Activated T-helper 1 cell treated with anti-CD3 and anti-CD28 coated beads, Interleukin-12 subunit alpha, Interleukin-12 subunit beta, Interleukin-2, Interleukin-4 antibody, amounts not matched to agents 30 ng/mL and 10 ng/mL and 1 ng/mL, durations not matched to agents 14 hours and 24 hours and 36 hours (primary cell): ENCODE measurements around the gene SMG7. TPM values are rescaled to one million over a fixed set of nuclear protein-coding genes. Genes with fewer than 3 reads are reported as not detected.

Experiments used
- DNase-seq: peaks from one replicate; pipeline ENCODE4 v3.0.0; 2021; ENCODE audit warnings: low spot score
- H3K27ac Mint-ChIP-seq: one replicate; pipeline ENCODE4 v1.8.0; 2021; ENCODE audit warnings: mild to moderate bottlenecking, mixed read lengths
- H3K27me3 Mint-ChIP-seq: one replicate; pipeline ENCODE4 v1.8.0; 2022; ENCODE audit warnings: mild to moderate bottlenecking, moderate library complexity, mixed read lengths; ENCODE audit not compliant: insufficient read depth
- H3K36me3 Mint-ChIP-seq: one replicate; pipeline ENCODE4 v1.8.0; 2021; ENCODE audit warnings: low read depth, mixed read lengths
- H3K4me1 Mint-ChIP-seq: one replicate; pipeline ENCODE4 v1.8.0; 2021; ENCODE audit warnings: low read depth, mixed read lengths
- H3K4me3 Mint-ChIP-seq: one replicate; pipeline ENCODE4 v1.8.0; 2021; ENCODE audit warnings: mild to moderate bottlenecking, moderate library complexity, mixed read lengths
- H3K9me3 Mint-ChIP-seq: one replicate; pipeline ENCODE4 v1.8.0; 2021; ENCODE audit warnings: mixed read lengths
- intact Hi-C: fragments of 100-400 bp; cut with micrococcal nuclease; formaldehyde crosslinking; loops from one replicate; pipeline ENCODE4 v1.15.1; 2024
- total RNA-seq: library from RNA; stranded (reverse); gene quantifications from 2 replicates; pipeline ENCODE4 v1.2.3, GENCODE V29; 2022

The SMG7 gene
- total RNA-seq, 1 donor from 2014 or later = 86.1 TPM

DNA sequence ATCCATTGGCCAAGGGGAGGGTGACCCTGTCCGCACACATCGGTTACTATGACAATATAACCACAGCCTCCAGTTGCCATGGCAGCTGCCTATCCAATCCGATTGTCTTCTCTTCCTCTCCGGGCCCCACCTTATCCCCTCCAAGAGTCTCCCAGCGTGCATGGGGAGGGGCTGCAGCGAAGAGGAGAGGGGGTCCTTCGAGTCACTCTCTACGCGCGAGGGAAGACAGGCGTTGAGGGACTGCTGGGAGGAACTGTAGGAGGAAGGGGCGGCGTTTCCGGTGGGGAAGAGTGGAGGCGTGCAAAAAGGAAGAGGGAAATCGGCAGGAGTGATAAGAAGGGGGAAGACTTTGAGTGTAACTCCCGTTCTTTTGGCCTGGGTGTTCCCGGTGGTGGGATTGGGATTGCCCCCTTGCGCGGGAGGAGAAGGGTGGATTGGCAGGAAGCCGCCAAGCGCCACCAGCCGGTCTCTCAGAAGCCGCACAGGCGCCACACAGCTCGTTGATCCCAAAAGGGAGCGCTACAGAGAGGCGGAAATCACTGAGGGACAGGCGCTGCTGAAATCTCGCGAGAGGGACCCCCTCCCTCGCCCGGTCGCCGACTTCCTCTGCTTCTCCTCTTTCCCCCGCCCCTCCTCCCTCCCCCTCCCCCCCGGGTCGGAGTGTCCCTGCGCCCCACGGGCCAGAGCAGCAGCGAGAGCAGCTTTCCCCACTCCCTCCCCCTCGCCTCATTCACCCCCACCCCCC lies 384 bp upstream of the SMG7 start:
- H3K4me3 Mint-ChIP-seq = peak overlapping the region; percentile 90
- H3K4me1 Mint-ChIP-seq = peaks cover 28% of the 10 kb centered on the region
- intact Hi-C loops = loop anchor here (1.0 to 10.0 kb wide), 11 partner anchors 151 to 1685 kb away; partner anchors contain the start of genes C1orf21, DHX9, EDEM3 and RGS16
- DNase-seq = peak; percentile 91
- H3K36me3 Mint-ChIP-seq = peaks cover 11% of the 10 kb centered on the region
- peaks cover 2% of the 10 kb centered on the region for H3K27me3 Mint-ChIP-seq
- H3K27ac Mint-ChIP-seq = peak overlapping the region; percentile 99
- no peaks in the 10 kb centered on the region for H3K9me3 Mint-ChIP-seq

DNA sequence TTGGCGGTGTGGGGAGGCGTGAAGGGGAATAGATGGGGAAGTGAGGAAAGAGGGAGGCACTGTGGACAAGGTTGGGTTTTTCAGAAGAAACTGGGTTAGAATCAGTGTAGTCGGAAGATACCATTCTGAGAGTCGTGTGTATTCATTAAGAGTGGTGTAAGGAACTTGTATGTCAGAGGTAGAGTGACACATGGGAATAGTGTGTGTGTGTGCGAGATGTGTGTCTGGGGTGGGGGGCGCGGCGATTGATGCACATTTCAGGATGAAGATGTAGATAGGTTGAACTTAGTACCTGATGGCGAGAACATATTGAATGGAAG lies 878 bp downstream of the SMG7 start:
- H3K27me3 Mint-ChIP-seq = peaks cover 2% of the 10 kb centered on the region
- peaks cover 11% of the 10 kb centered on the region for H3K36me3 Mint-ChIP-seq
- peaks cover 34% of the 10 kb centered on the region for H3K4me1 Mint-ChIP-seq
- peak overlapping the region; percentile 99 for H3K27ac Mint-ChIP-seq
- peak overlapping the region; percentile 90 for H3K4me3 Mint-ChIP-seq
- H3K9me3 Mint-ChIP-seq = no peaks in the 10 kb centered on the region
- no peak for DNase-seq
- intact Hi-C loops = loop anchor here (5.0 to 10.0 kb wide), 5 partner anchors 442 to 914 kb away; partner anchors contain the start of genes C1orf21, RGS16 and TSEN15

DNA sequence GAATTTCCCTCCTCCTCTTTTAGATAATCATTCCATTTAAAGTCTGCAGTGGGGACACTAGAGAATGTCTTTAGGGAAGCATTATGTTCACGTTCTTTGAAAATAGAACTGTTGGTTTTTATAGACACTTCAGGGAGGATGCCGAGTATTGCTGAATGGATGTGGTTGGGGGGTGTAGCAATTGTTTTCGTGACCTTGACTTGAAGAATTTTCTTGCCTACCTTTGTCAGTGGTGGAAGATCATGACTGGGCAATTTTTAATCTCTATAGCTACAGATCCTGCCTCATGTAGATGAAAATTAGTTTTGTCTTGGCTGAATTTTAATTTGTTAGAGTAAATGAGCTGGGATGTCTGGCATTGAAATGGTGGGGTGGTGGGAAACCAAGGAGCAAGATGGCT lies 3.8 kb downstream of the SMG7 start:
- no peak for DNase-seq
- H3K27ac Mint-ChIP-seq = no peak overlapping the region
- H3K9me3 Mint-ChIP-seq = no peaks in the 10 kb centered on the region
- no peak overlapping the region for H3K4me3 Mint-ChIP-seq
- peaks cover 49% of the 10 kb centered on the region for H3K4me1 Mint-ChIP-seq
- intact Hi-C loops = loop anchor here (5.0 to 10.0 kb wide), 2 partner anchors 439 to 1496 kb away; partner anchors contain the start of gene NIBAN1
- peaks cover 2% of the 10 kb centered on the region for H3K27me3 Mint-ChIP-seq
- H3K36me3 Mint-ChIP-seq = peaks cover 11% of the 10 kb centered on the region

DNA sequence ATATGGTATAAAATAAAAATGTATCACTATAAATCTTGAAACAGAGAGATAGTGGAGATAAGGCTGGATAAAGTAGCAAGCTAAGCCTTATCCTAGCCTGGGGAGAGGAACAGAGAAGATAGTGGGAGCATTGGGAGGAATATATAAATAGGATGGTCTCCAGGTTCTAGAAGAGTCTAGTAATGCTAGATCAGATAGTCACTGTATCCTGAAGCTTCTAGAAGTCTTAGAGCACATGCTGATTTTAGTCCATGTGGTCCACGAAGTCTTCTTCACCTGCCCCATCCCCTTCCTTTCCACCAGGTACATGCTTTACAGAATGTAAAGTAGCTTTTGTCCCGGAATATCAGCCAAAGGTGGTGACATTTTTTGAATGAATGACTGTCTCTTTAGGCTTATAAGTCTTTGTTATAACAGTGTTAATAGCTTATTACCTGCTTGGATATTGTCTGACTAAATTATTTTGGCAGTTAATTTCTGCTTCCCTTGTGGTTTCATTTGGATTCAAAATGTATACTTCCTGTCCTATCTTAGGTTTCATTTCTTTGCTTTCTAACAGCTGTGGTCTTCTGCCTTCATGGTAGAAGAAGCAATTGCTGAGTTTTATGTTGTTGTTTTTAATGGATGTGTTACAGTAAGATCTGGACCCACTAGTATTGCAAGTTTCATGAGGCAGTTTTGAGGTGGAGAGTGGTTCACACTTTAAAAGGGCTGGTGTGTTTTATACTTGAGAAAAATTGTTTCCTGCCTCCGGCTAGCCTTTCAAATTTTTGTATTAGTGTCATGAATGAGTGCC lies 5.9 kb downstream of the SMG7 start:
- Mint-ChIP-seq H3K36me3 (peaks cover 9% of the 10 kb centered on the region), H3K27me3 (no peaks in the 10 kb centered on the region), H3K27ac (peak overlapping the region; percentile 85), H3K4me1 (peaks cover 65% of the 10 kb centered on the region), H3K4me3 (peak overlapping the region; percentile 70), H3K9me3 (no peaks in the 10 kb centered on the region)
- DNase-seq = no peak
- intact Hi-C loops = loop anchor here (2.0 to 10.0 kb wide), 3 partner anchors 21 to 1494 kb away; partner anchors contain the start of gene NIBAN1

DNA sequence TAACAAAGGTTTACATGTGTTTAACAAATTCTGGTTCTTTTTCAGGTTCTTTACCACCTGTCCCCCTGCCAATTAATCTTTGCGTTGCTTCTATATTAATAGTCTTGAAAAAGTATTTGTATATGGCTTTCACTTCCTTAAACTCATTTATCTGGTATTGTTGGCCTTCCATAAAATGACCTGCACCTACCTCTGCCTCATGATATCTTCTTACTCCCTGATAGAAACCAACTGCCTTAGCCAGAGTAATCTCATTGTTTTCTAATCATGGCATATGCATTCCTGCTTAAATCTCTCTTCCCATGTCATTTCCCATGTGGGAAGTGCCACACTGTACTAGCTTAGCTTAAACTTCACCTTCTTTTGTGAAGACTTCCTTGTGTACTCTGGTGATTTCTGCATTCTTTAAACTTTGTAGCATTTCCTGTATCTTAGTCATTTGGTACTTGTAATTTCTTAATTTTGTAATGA lies 8.7 kb downstream of the SMG7 start:
- no peak for DNase-seq
- H3K27ac Mint-ChIP-seq = no peak overlapping the region
- intact Hi-C loops = no loop called here
- no peak overlapping the region for H3K4me3 Mint-ChIP-seq
- peaks cover 61% of the 10 kb centered on the region for H3K4me1 Mint-ChIP-seq
- H3K27me3 Mint-ChIP-seq = no peaks in the 10 kb centered on the region
- peaks cover 2% of the 10 kb centered on the region for H3K36me3 Mint-ChIP-seq
- no peaks in the 10 kb centered on the region for H3K9me3 Mint-ChIP-seq

DNA sequence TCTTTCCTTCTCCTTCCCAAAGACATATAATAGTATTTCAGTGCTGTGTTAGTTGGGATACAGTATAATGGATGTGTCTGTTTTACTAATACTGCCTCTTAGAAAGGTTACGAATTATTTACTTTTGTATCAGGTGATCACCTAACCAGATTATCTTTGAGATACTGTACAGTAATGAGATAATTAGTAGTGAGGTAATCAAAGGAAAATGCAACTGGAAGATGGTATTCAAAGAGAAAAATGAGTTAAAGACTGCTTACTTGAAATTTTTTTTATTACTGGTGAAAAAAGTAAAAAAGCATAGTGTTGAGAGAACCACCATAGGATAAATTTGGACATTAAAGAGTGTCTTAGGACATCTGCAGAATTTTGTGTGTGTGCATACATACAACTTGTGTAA lies 10.9 kb downstream of the SMG7 start:
- H3K27ac Mint-ChIP-seq = no peak overlapping the region
- peaks cover 72% of the 10 kb centered on the region for H3K4me1 Mint-ChIP-seq

DNA sequence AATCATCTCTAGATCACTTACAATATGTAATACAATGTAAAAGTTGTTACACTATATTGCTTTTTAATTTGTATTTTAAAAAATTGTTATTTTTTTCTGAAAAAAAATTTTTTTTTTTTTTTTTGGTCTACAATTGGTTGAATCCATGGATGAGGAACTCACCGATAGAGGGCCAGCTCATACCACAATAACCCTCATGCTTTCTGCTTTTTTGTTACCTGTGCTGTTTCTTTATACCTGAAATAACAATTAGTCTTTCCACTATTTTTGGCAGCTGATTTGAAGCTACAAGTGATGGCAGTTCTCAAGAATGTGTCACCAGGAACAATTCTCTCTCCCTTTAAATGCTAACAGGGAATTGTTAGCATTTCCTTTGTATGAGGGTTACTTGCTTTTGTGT lies 12.0 kb downstream of the SMG7 start:
- no peak overlapping the region for H3K4me3 Mint-ChIP-seq
- no peak for DNase-seq
- peaks cover 67% of the 10 kb centered on the region for H3K4me1 Mint-ChIP-seq
- H3K36me3 Mint-ChIP-seq = peaks cover 14% of the 10 kb centered on the region
- no peaks in the 10 kb centered on the region for H3K27me3 Mint-ChIP-seq
- intact Hi-C loops = no loop called here
- H3K27ac Mint-ChIP-seq = no peak overlapping the region
- H3K9me3 Mint-ChIP-seq = no peaks in the 10 kb centered on the region

More for the DNA sequence above, 10.9 kb downstream of the SMG7 start:
- no peaks in the 10 kb centered on the region for H3K27me3 Mint-ChIP-seq
- peaks cover 14% of the 10 kb centered on the region for H3K36me3 Mint-ChIP-seq
- intact Hi-C loops = loop anchor here (2.0 kb wide), 1 partner anchor 32 kb away; no protein-coding TSS in a partner anchor
- no peaks in the 10 kb centered on the region for H3K9me3 Mint-ChIP-seq
- DNase-seq = no peak
- no peak overlapping the region for H3K4me3 Mint-ChIP-seq

DNA sequence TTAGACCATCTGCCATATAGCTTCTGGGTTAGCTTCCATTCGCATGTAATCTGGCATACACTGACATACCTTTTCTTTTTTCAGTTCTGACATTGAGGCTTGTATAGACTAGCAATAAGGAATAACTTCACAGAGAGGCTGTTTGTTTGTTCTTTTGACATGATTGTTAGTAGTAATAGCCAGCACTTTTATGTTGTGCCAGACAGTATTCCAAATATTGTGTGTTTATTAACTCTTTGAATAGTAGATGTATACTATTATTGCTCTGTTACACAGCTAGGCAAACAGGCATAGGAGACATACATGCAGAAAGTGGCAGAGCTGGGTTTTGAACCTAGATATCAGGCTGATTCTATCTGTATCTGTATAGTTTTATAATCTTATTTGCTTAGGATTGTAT lies 12.6 kb downstream of the SMG7 start:
- H3K27me3 Mint-ChIP-seq = no peaks in the 10 kb centered on the region
- H3K4me3 Mint-ChIP-seq = no peak overlapping the region
- peaks cover 14% of the 10 kb centered on the region for H3K36me3 Mint-ChIP-seq
- H3K4me1 Mint-ChIP-seq = peaks cover 64% of the 10 kb centered on the region
- DNase-seq = no peak
- intact Hi-C loops = no loop called here
- H3K27ac Mint-ChIP-seq = no peak overlapping the region
- H3K9me3 Mint-ChIP-seq = no peaks in the 10 kb centered on the region

DNA sequence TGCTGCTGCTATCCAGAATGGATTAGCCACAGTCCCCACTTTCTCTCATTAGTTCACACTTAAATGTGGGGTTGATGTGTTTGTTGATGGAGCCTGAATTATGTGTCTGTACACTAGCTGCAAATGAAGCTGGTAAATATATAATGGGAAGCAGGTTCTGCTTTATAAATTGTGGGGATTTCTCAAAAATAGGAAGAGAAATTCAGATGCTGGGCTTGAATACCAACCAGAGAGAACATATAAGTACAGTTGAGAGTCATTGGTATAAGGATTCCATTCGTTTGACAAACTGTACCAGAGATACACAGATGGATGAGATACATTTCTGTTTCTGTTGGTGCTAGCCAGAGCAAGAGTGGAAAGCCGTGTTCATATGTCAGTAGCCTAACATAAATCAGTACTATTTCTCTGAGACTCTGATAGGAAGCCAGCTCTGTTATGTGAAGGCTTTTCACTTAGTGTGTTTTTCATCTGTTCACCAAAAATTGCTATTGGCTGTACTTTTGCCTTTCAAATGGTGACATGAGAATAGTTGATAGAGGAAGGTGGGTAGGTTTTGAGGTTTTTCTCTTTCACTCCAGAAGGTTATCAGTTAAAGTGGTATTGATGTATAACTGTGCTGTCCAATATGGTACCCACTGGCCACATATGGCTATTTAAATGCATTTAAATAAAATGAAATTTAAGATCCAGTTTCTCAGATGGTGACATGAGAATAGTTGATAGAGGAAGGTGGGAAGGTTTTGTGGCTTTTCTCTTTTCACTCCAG lies 15.6 kb downstream of the SMG7 start:
- no peak for DNase-seq
- H3K4me1 Mint-ChIP-seq = peaks cover 41% of the 10 kb centered on the region
- intact Hi-C loops = no loop called here
- no peaks in the 10 kb centered on the region for H3K27me3 Mint-ChIP-seq
- H3K4me3 Mint-ChIP-seq = no peak overlapping the region
- H3K9me3 Mint-ChIP-seq = no peaks in the 10 kb centered on the region
- peaks cover 16% of the 10 kb centered on the region for H3K36me3 Mint-ChIP-seq
- H3K27ac Mint-ChIP-seq = no peak overlapping the region

DNA sequence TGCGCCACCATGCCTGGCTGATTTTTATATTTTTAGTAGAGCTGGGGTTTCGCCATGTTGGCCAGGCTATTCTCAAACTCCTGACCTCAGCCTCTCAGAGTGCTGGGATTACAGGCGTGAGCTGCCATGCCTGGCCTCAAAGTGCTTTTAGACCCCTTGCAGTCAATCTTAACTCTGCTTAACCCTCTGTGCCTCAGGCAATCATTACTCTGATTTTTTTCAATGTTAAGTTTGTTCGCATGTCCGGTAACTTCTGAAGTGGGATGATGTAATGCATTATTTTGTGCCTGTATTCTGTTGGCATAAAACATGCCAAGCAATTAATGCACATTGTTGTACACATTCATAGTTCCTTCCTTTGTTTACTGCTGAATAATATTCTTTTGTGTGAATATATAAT lies 18.6 kb downstream of the SMG7 start:
- Mint-ChIP-seq H3K4me1 (peaks cover 33% of the 10 kb centered on the region), H3K27me3 (no peaks in the 10 kb centered on the region), H3K4me3 (no peak overlapping the region), H3K27ac (no peak overlapping the region), H3K36me3 (peaks cover 26% of the 10 kb centered on the region), H3K9me3 (peaks cover 4% of the 10 kb centered on the region)
- intact Hi-C loops = no loop called here
- DNase-seq = no peak

DNA sequence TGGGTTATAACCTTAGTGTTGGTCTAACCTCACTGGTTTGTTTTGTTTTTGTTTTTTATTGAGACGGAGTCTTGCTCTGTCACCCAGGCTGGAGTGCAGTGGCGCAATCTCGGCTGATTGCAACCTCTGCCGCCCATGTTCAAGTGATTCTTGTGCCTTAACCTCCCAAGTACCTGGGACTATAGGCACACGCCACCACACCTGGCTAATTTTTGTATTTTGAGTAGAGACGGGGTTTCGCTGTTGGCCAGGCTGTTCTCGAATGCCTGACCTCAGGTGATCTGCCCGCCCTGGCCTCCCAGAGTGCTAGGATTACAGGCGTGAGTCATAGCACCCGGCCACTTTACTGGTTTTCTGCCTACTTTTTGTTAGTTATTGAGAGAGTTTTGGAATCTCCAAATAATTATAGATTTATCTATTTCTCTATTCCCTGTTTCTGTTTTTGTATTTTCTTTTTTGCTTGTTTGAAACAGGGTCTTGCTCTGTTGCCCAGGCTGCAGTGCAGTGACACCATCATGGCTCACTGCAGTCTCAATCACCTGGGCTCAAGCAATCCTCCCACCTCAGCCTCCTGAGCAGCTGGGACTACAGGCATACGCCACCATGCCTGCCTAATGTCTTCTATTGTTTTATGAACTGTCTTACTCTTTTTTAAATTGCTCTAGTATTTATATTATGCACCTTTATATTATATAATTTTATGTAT lies 21.4 kb downstream of the SMG7 start:
- DNase-seq = no peak
- Mint-ChIP-seq H3K36me3 (peaks cover 22% of the 10 kb centered on the region), H3K4me3 (no peak overlapping the region), H3K4me1 (peaks cover 39% of the 10 kb centered on the region), H3K27ac (no peak overlapping the region), H3K27me3 (no peaks in the 10 kb centered on the region), H3K9me3 (peaks cover 4% of the 10 kb centered on the region)
- intact Hi-C loops = no loop called here

DNA sequence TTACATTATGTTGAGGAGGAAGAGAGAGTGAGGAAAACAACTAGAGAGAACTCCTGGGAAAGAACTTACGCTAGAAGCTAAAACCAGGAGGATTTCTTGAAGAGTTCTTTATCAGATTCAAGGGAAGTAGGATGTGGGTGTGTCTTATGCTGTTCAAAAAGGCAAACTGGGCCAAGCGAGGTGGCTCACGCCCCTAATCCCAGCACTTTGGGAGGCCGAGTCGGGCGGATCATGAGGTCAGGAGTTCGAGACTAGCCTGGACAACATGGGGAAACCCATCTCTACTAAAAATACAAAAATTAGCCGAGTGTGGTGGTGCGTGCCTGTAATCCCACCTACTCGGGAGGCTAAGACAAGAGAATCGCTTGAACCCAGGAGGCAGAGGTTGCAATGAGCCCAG lies 23.1 kb downstream of the SMG7 start:
- Mint-ChIP-seq H3K27me3 (no peaks in the 10 kb centered on the region), H3K9me3 (peaks cover 4% of the 10 kb centered on the region), H3K4me3 (no peak overlapping the region)

More for the DNA sequence above, 23.1 kb downstream of the SMG7 start:
- intact Hi-C loops = no loop called here
- DNase-seq = no peak
- Mint-ChIP-seq H3K36me3 (peaks cover 23% of the 10 kb centered on the region), H3K4me1 (peaks cover 46% of the 10 kb centered on the region), H3K27ac (no peak overlapping the region)
